Activated naive CD8-positive, alpha-beta T cell (primary cell): Measurements from ENCODE around the gene PARVA.
"Not testable (repeated sequence)": the region's sequence is repeated elsewhere in the genome, so short reads cannot be mapped to it uniquely, and the experiment has no call there.

Source experiments
- H3K27ac Mint-ChIP-seq: one replicate; pipeline ENCODE4 v1.8.0; 2021; ENCODE audit warnings: mixed read lengths
- H3K27me3 Mint-ChIP-seq: one replicate; pipeline ENCODE4 v1.8.0; 2021; ENCODE audit warnings: mixed read lengths
- H3K36me3 Mint-ChIP-seq: one replicate; pipeline ENCODE4 v1.8.0; 2021; ENCODE audit warnings: mixed read lengths
- H3K4me1 Mint-ChIP-seq: one replicate; pipeline ENCODE4 v1.8.0; 2021; ENCODE audit warnings: low read depth, mixed read lengths
- H3K4me3 Mint-ChIP-seq: one replicate; pipeline ENCODE4 v1.8.0; 2021; ENCODE audit warnings: mild to moderate bottlenecking, mixed read lengths
- H3K9me3 Mint-ChIP-seq: one replicate; pipeline ENCODE4 v1.8.0; 2021; ENCODE audit warnings: low read depth, mixed read lengths

PARVA gene

DNA sequence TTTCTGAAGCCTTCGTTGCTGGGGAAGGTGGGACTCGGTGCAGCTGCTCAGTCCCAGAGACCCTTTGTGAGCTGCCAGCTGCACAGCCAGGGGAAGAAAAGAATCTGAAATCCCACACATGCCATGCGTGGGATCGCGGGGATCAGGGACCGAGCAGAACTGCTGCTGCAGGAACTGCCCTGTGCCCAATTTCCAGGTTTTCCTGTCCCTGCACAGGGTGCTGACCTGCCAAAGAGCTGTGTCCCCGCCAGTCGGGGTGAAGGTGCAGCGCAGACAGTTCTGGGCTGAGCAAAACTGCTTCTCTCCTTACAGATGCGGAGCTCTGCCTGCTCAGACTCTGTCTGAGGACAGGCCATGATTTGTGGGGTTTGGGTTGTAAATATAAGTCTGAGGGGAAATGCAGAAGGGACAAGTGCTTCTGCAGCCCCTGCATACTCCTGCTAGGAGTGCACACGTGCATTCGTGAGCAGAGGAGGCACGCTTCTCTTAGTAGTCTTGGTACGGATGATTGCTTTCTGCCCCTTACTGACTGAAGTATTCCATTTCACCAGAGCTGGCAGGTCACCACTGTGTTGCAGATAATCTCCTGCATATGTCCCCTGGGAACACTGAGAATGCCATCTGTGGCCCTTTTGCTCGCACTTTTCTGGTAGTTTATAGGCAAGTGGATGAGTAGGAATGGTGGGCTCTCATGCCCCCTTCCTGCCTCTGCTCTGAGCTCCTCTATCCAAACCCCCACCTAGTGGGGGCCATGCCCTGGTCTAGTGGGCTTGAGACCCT lies 141.4 kb downstream of the PARVA start:
- Mint-ChIP-seq H3K36me3 (no peaks in the 10 kb centered on the region), H3K27ac (no peak overlapping the region), H3K9me3 (no peaks in the 10 kb centered on the region), H3K27me3 (no peaks in the 10 kb centered on the region), H3K4me1 (no peaks in the 10 kb centered on the region), H3K4me3 (no peak overlapping the region)

DNA sequence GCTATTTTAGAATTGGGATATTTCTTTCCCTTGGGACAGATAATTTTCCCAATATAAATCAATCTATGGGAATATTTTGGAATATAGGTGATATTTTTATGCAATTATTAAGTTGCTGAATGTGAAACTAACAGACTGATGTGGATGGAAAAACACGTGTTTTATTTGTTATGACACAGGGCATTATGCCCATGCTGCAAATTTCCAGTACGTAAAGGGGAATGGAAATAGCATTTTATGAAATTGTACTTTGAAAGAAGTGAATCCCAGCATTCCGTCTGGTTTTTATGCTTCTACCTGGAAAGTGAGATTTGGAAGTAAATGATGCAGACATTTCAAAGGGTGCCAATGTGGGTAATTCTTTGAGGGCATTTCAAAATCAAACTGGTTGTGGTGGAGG lies 142.7 kb downstream of the PARVA start:
- Mint-ChIP-seq H3K27ac (no peak overlapping the region), H3K9me3 (no peaks in the 10 kb centered on the region), H3K4me3 (no peak overlapping the region), H3K27me3 (no peaks in the 10 kb centered on the region), H3K36me3 (no peaks in the 10 kb centered on the region), H3K4me1 (no peaks in the 10 kb centered on the region)

DNA sequence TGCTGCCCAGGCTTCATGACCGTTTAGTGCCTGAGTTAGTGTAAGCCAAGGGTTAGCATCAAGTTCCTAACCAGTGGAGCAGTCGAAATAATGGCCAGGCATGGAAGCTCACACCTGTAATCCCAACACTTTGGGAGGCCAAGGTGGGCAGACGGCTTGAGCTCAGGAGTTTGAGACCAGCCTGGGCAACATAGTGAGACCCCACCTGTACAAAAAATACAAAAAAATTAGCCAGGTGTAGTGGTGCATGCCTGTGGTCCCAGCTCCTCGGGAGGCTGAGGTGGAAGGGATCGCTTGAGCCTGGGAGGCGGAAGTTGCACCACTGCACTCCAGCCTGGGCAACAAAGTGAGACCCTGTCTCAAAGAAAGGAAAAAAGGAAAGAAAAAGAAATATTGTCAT lies 143.2 kb downstream of the PARVA start:
- not testable (repeated sequence) for H3K27ac Mint-ChIP-seq, H3K27me3 Mint-ChIP-seq, H3K4me3 Mint-ChIP-seq, H3K9me3 Mint-ChIP-seq, H3K36me3 Mint-ChIP-seq, H3K4me1 Mint-ChIP-seq

DNA sequence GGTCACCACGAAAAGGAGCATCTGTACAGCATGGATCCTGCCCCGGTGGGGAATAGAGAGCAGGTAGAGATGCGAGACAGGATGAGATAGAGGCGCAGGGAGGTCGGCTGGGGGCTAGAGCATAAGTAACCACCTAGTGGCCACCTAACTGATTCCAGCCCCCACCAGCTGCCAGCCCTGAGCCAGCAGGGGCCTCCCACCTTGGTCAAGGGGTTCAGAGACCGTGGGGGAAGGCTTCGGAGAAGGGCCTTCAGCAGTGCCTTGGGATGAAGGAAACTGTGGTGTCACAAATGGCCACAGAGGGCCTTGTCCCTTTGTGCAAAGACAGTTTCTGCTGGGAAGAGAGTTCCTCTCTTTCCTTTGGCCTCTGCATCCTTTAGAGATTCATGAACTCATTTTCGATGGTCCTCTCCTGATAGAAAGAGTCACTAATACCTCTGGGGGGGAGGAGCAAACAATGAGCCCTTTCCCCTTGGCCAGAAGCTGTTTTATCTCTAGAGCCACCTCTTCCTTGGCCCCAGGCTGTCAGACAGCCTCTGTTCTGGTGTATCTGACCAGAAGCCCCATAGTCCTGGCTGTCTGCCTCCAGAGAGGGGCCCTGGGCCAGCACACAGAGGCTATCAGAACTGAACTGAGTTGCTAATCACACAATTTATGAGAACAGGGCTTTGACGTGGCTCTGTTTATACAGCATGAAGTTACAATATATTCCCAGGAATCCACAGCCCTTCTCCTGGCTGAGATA lies 146.0 kb downstream of the PARVA start:
- H3K4me3 Mint-ChIP-seq = no peak overlapping the region
- H3K4me1 Mint-ChIP-seq = no peaks in the 10 kb centered on the region
- H3K27ac Mint-ChIP-seq = no peak overlapping the region
- no peaks in the 10 kb centered on the region for H3K27me3 Mint-ChIP-seq
- no peaks in the 10 kb centered on the region for H3K9me3 Mint-ChIP-seq
- no peaks in the 10 kb centered on the region for H3K36me3 Mint-ChIP-seq

DNA sequence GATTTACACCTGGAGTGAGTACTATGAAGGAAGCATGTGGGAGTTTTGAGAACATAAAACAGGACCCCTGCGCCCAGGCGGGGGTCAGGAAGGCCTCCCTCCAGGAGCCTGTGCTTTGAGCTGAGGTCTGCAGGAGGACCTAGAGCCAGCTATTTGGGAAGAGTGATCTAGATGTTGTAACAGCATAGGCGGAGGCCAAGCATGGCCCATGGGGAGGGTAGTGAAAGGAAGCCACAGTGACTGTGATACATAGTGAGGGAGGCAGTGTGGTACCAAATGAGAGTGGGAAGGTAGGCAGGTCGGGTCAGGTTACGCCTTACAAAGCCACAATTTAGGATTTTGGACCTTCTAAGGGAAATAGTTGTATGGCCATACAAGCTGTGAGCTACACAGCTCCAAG lies 147.5 kb downstream of the PARVA start:
- H3K36me3 Mint-ChIP-seq = no peaks in the 10 kb centered on the region
- H3K4me1 Mint-ChIP-seq = no peaks in the 10 kb centered on the region
- no peak overlapping the region for H3K4me3 Mint-ChIP-seq
- H3K27me3 Mint-ChIP-seq = no peaks in the 10 kb centered on the region
- H3K9me3 Mint-ChIP-seq = no peaks in the 10 kb centered on the region
- H3K27ac Mint-ChIP-seq = no peak overlapping the region

DNA sequence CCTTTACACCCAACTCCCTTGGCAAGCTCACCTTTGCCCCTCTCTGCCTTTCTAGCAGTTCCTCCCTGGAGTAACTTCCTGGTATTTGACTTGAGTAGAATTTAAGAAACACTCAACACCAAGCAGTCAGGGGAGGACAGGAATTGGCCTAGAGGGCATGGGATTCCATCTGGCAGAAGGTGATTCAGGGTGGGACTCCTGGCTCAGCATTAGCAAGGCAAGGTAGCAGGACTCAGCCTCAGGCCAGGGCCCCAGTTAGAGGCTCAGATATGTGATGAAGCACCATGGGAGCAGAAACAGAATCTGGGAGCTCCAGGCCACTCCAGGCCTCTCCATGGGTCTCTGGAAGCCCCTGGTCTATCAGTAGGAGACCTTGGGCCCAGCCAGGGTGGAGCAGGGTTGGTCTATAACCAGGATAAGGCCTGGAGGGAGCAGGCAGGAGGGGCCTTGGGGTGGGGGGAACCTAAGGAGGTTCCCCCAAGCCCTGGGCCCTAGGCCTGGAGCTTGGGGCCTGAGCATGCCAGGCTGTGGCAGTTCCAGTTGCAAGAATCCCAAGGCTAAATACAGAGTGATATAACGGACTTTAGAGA lies 148.2 kb downstream of the PARVA start:
- Mint-ChIP-seq H3K36me3 (no peaks in the 10 kb centered on the region), H3K9me3 (no peaks in the 10 kb centered on the region), H3K4me1 (no peaks in the 10 kb centered on the region), H3K27me3 (no peaks in the 10 kb centered on the region), H3K4me3 (no peak overlapping the region), H3K27ac (no peak overlapping the region)

DNA sequence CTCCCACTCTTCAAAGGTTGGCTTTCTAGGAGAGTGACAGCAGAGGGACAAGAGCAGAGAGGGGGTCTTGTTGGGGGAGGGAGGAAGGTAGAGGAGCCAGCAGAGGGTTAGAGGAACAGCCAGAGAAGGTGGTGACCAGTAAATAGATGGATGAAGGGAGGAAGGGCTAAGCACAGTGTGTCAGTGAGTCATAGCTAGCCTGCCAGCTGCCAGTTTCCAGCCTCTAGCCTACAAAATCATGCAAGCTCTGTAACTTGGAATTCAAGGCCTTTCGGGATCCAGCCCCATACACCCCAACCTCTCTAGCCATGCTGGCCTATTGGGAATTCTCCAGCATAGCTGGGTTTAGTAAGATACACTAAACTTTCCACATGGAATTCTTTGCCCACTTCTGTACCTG lies 149.4 kb downstream of the PARVA start:
- H3K27ac Mint-ChIP-seq = no peak overlapping the region
- no peaks in the 10 kb centered on the region for H3K9me3 Mint-ChIP-seq
- no peak overlapping the region for H3K4me3 Mint-ChIP-seq
- no peaks in the 10 kb centered on the region for H3K36me3 Mint-ChIP-seq
- no peaks in the 10 kb centered on the region for H3K4me1 Mint-ChIP-seq
- no peaks in the 10 kb centered on the region for H3K27me3 Mint-ChIP-seq

DNA sequence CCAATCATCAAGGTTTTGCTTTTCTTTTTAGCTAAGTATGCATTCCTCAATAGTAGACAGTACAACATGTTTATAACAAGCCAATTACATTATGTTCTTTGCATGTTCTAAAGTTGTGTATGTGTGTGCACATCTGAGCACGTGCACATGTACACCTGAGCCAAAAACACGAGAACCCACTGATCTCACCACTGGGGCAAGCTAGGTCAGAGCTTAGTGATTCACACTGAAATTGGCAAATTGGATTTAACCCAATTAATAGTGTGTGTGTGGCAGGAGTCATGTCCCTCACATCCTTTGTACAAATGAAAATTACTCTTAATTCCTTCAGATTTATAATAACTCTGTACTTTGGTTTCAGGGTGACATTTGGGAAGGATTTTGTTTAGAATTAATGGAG lies 151.1 kb downstream of the PARVA start:
- no peaks in the 10 kb centered on the region for H3K27me3 Mint-ChIP-seq
- H3K4me3 Mint-ChIP-seq = no peak overlapping the region
- H3K36me3 Mint-ChIP-seq = no peaks in the 10 kb centered on the region
- no peaks in the 10 kb centered on the region for H3K4me1 Mint-ChIP-seq
- H3K9me3 Mint-ChIP-seq = no peaks in the 10 kb centered on the region
- H3K27ac Mint-ChIP-seq = no peak overlapping the region

DNA sequence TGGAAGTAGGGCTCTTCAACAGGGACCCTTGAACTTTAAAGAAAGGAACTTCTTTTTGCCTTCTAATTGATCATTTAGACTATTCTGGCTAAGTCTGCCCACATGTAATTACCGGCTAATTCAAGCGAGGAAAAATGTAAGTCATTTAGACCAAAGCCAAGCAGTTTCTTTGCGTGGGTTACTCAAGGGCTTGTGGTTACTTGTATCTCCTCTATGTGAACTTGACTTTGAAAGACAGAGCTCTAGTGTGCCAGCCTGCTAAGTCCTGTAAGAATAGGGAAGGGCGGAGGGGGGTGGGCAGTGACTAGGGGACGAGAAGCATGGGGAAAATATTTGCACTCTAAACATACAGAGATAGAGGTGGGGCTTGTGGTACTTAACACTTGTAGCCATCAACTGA lies 151.7 kb downstream of the PARVA start:
- no peak overlapping the region for H3K27ac Mint-ChIP-seq
- no peaks in the 10 kb centered on the region for H3K9me3 Mint-ChIP-seq
- no peaks in the 10 kb centered on the region for H3K27me3 Mint-ChIP-seq
- H3K36me3 Mint-ChIP-seq = no peaks in the 10 kb centered on the region
- no peak overlapping the region for H3K4me3 Mint-ChIP-seq
- H3K4me1 Mint-ChIP-seq = no peaks in the 10 kb centered on the region

DNA sequence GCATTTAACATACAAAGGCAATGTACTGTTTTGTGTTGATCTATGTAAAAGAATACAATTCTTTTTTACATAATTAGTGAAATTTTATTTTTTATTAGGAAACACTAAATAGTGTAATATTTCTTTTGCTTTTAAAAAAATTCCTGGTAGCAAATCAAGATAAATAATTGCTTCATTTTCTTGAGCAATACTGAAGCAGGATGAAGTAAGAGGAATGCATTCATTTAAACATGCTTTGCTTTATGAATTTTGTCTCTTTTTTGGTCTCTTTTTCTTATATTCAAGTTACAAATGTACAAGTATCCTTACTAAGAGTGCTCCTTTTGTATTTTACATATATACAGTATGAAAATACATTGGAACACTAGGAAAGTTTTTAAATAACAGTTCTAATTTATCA lies 152.4 kb downstream of the PARVA start:
- no peaks in the 10 kb centered on the region for H3K27me3 Mint-ChIP-seq
- no peaks in the 10 kb centered on the region for H3K4me1 Mint-ChIP-seq
- H3K36me3 Mint-ChIP-seq = no peaks in the 10 kb centered on the region
- no peak overlapping the region for H3K27ac Mint-ChIP-seq
- no peak overlapping the region for H3K4me3 Mint-ChIP-seq
- no peaks in the 10 kb centered on the region for H3K9me3 Mint-ChIP-seq

DNA sequence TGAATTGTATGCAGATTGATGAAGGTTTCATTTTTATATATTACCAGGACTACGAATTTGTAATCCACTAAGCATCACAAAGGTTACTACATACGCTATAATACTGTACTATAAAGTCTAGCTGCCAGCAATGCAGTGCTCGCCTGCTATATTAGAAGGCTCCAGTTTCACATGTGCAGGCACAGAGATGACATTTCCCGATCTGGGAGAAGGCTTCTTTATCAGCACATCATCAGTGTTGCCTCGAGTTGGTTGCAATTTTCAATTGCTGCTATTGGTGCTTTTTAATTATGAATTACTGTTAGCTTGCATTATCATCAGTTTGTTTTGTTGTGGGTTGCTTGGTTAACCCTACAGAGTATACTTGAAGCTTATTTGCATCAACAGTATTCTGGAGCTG lies 153.6 kb downstream of the PARVA start:
- Mint-ChIP-seq H3K36me3 (no peaks in the 10 kb centered on the region), H3K27ac (no peak overlapping the region), H3K9me3 (no peaks in the 10 kb centered on the region), H3K4me1 (no peaks in the 10 kb centered on the region), H3K4me3 (no peak overlapping the region), H3K27me3 (no peaks in the 10 kb centered on the region)

DNA sequence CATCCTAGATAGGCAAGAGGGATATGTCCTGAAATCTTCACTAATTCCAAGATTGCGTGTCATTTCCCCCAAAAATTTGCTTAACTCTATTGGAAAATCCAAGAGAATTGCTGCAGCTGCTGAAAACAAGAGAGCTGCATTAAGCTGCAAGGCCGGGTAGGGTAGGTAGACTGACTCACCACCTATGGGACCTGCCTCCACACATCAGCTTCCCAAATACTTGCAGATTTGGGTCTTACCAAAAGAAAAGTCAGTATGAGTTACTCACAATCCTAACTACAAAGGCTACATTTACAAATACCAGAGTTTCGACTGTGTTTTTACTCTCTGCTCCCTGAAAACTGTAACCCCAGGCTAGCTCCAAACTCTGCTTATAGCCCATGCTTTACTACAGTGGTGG lies 154.3 kb downstream of the PARVA start:
- Mint-ChIP-seq H3K9me3 (no peaks in the 10 kb centered on the region), H3K27me3 (peaks cover 3% of the 10 kb centered on the region), H3K4me1 (no peaks in the 10 kb centered on the region), H3K36me3 (no peaks in the 10 kb centered on the region), H3K4me3 (no peak overlapping the region), H3K27ac (no peak overlapping the region)

DNA sequence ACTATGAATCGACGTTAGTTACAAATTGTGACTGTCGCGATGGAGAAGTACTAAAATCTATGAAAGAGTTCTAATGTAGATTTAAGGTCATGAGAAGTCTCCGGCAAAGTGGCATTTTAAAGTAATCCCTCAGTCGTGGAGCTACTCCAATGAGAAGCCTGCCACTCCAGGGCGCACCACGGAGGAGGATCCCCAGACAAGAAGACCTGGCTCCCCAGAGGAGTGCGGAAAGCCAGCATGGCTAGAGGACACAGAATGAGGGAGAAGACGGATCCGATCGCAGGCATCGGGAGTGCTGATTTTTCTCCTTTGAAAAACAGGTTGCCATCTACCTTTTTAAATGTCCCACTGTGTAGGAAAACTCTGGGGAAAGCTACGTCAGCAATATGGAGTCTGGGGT lies 155.2 kb downstream of the PARVA start:
- H3K9me3 Mint-ChIP-seq = no peaks in the 10 kb centered on the region
- H3K27ac Mint-ChIP-seq = no peak overlapping the region
- no peaks in the 10 kb centered on the region for H3K36me3 Mint-ChIP-seq
- peaks cover 5% of the 10 kb centered on the region for H3K27me3 Mint-ChIP-seq
- no peak overlapping the region for H3K4me3 Mint-ChIP-seq
- H3K4me1 Mint-ChIP-seq = no peaks in the 10 kb centered on the region

DNA sequence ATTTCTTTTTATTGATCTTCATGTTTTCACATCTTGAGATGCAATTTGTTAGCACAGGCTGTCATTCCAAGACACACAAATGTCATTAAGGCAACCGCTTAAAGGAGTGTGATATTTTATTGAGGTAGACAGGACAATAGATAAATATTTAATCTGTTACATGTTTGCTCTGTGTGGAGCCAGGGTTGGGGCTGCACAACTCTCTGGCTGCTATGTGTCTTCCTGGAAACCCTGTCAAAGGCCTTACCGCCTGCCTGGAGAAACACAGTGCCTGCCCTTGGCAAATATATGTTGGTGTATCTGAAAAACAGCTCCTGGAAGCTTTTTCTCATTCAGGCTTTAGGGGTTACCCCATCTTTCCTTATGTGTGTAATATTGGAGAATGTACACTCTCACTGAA lies 157.2 kb downstream of the PARVA start:
- Mint-ChIP-seq H3K4me1 (no peaks in the 10 kb centered on the region), H3K36me3 (no peaks in the 10 kb centered on the region), H3K27me3 (peaks cover 5% of the 10 kb centered on the region), H3K27ac (no peak overlapping the region), H3K4me3 (no peak overlapping the region), H3K9me3 (no peaks in the 10 kb centered on the region)

DNA sequence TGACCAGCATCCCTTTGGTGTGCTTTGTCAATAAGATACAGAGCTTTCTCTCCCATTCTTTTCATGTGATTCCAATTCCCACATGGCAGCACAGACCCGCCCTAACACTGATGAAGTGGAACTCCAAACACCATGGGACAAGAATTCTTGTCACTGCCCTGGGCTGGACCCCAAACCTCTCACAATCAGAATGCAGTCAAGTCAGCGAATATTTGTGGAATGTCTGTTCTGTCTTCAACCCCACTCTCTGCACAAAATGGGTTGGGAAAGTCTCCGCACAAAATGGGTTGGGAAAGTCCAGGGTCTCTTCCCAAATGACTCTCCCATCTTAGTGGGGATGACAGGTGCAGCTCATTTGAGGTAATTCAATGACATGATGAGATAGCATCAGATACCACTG lies 157.9 kb downstream of the PARVA start:
- H3K36me3 Mint-ChIP-seq = no peaks in the 10 kb centered on the region
- H3K4me3 Mint-ChIP-seq = no peak overlapping the region
- H3K27ac Mint-ChIP-seq = no peak overlapping the region
- H3K9me3 Mint-ChIP-seq = no peaks in the 10 kb centered on the region
- no peaks in the 10 kb centered on the region for H3K4me1 Mint-ChIP-seq
- peaks cover 5% of the 10 kb centered on the region for H3K27me3 Mint-ChIP-seq
